PC-9 (cell line): Measurements from ENCODE around the gene GSDME. TPM values are rescaled to one million over a fixed set of nuclear protein-coding genes. Genes with fewer than 3 reads are reported as not detected.
A peak's percentile ranks its signal among the peaks of the same experiment; 100 is the strongest.

Source experiments
- BruUV-seq: library from RNA; stranded (reverse); fragments of 400-500 nt; replicated peaks from 2 replicates; lab custom pipeline; 2021; lab: Mats Ljungman, UMichigan
- CTCF ChIA-PET: fragments of 300-600 bp; sonication (Branson Sonifier 250); formaldehyde crosslinking; loops from one replicate; lab custom pipeline; 2022; ENCODE audit warnings: antibody characterized with exemption; lab: Charles Lee
- POLR2A ChIA-PET: fragments of 300-600 bp; sonication (Branson Sonifier 250); formaldehyde crosslinking; loops from one replicate; lab custom pipeline; 2022; ENCODE audit warnings: antibody characterized with exemption; ENCODE audit not compliant: unreplicated experiment; lab: Charles Lee
- DNase-seq, 2 experiments: peaks; one replicate each; pipeline versions ENCODE4 v3.0.0 to v3.0.0-alpha.2; 2015 to 2022; ENCODE audit warnings: mixed read lengths in 1 of 2
- H2AFZ ChIP-seq: fragments of 200-600 bp; sonication (generic); 2 replicates; pipeline ENCODE4 v1.8.1; 2017; ENCODE audit warnings: antibody characterized with exemption
- H3F3A ChIP-seq: fragments of 200-600 bp; sonication (generic); 2 replicates; pipeline ENCODE4 v1.8.1; 2017; ENCODE audit warnings: antibody characterized with exemption, mild to moderate bottlenecking, low read depth; ENCODE audit not compliant: insufficient read depth
- H3K27ac ChIP-seq: fragments of 200-600 bp; sonication (generic); 2 replicates; pipeline ENCODE4 v1.6.1; 2016; ENCODE audit warnings: mixed run types
- H3K27me3 ChIP-seq: fragments of 200-600 bp; sonication (generic); 2 replicates; pipeline ENCODE4 v1.6.1; 2016; ENCODE audit warnings: low read depth, mixed run types; ENCODE audit not compliant: insufficient read depth
- H3K36me3 ChIP-seq: fragments of 200-600 bp; sonication (generic); 2 replicates; pipeline ENCODE4 v1.6.1; 2016; ENCODE audit warnings: low read depth, mixed run types
- H3K4me1 ChIP-seq: fragments of 200-600 bp; sonication (generic); replicated peaks from 2 replicates; pipeline ENCODE4 v1.6.1; 2016; ENCODE audit warnings: mixed run types; ENCODE audit not compliant: insufficient read depth
- H3K4me2 ChIP-seq: fragments of 200-600 bp; sonication (generic); 2 replicates; pipeline ENCODE4 v1.6.1; 2017; ENCODE audit warnings: mixed run types
- H3K4me3 ChIP-seq: fragments of 200-600 bp; sonication (generic); 2 replicates; pipeline ENCODE4 v1.6.1; 2016; ENCODE audit warnings: mixed run types
- H3K79me2 ChIP-seq: fragments of 200-600 bp; sonication (generic); 2 replicates; pipeline ENCODE4 v1.6.1; 2017; ENCODE audit warnings: low read depth, mixed run types
- H3K9me2 ChIP-seq: fragments of 200-600 bp; sonication (generic); 2 replicates; pipeline ENCODE4 v1.8.1; 2017; ENCODE audit warnings: mild to moderate bottlenecking; ENCODE audit not compliant: insufficient read depth
- H3K9me3 ChIP-seq: fragments of 200-600 bp; sonication (generic); 2 replicates; pipeline ENCODE4 v1.8.1; 2016; ENCODE audit warnings: low read depth; ENCODE audit not compliant: insufficient read depth
- H4K20me1 ChIP-seq: fragments of 200-600 bp; sonication (generic); 2 replicates; pipeline ENCODE4 v1.8.1; 2017; ENCODE audit not compliant: insufficient read depth
- EZH2 ChIP-seq: fragments of 200-600 bp; sonication (generic); IDR thresholded peaks from 2 replicates; pipeline ENCODE4 v1.8.0; 2017; ENCODE audit warnings: antibody characterized with exemption, low read depth
- intact Hi-C: fragments of 100-400 bp; cut with micrococcal nuclease; formaldehyde crosslinking; loops from one replicate; pipeline ENCODE4 v1.10.0; 2022; ENCODE audit not compliant: unreplicated experiment
- total RNA-seq: library from RNA; stranded (reverse); gene quantifications from 2 replicates; pipeline ENCODE4 v1.2.3, GENCODE V29; 2021
- TF ChIP-seq, protein P1 (sequence below): fragments of 200-600 bp; sonication (generic); conservative IDR thresholded peaks from 2 replicates; pipeline ENCODE4 v1.6.1; 2017; ENCODE audit warnings: mixed run types, antibody characterized with exemption, mild to moderate bottlenecking, moderate library complexity

Gene GSDME
- total RNA-seq, 1 experiment from 2014 or later, result 11.5 TPM

- intact Hi-C loops, result no loop called here
- Histone ChIP-seq H3K36me3 (no peaks in the 10 kb centered on the region), H3K4me1 (peaks cover 18% of the 10 kb centered on the region), H3K9me3 (peaks cover 10% of the 10 kb centered on the region; the same call in 1 of the 2 replicates), H3K9me2 (no peaks in the 10 kb centered on the region), H3K27me3 (no peaks in the 10 kb centered on the region), H3K4me3 (no peak overlapping the region), H3F3A (peaks cover 25% of the 10 kb centered on the region), H3K27ac (peak overlapping the region; percentile 78), H2AFZ (peak overlapping the region; percentile 52; the same call in 1 of the 2 replicates), H4K20me1 (no peaks in the 10 kb centered on the region), H3K4me2 (peak overlapping the region; percentile 25), H3K79me2 (no peaks in the 10 kb centered on the region)
- peak; percentile 75 to 99 for DNase-seq
- TF ChIP-seq, protein P1, sequence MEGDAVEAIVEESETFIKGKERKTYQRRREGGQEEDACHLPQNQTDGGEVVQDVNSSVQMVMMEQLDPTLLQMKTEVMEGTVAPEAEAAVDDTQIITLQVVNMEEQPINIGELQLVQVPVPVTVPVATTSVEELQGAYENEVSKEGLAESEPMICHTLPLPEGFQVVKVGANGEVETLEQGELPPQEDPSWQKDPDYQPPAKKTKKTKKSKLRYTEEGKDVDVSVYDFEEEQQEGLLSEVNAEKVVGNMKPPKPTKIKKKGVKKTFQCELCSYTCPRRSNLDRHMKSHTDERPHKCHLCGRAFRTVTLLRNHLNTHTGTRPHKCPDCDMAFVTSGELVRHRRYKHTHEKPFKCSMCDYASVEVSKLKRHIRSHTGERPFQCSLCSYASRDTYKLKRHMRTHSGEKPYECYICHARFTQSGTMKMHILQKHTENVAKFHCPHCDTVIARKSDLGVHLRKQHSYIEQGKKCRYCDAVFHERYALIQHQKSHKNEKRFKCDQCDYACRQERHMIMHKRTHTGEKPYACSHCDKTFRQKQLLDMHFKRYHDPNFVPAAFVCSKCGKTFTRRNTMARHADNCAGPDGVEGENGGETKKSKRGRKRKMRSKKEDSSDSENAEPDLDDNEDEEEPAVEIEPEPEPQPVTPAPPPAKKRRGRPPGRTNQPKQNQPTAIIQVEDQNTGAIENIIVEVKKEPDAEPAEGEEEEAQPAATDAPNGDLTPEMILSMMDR, result no peak
- TF ChIP-seq EZH2, result no peak
- BruUV-seq, result no TSS peak
- ChIA-PET POLR2A (no interaction called here), CTCF (no interaction called here)
Observed at GRCh38 chr7:24786941-24787340, 29.7 kb upstream of the GSDME start.

- intact Hi-C loops, result no loop called here
- Histone ChIP-seq H3K4me3 (no peak overlapping the region), H3K27ac (peak overlapping the region; percentile 78), H3K27me3 (no peaks in the 10 kb centered on the region), H3K9me3 (peaks cover 10% of the 10 kb centered on the region; the same call in 1 of the 2 replicates), H3K4me1 (peaks cover 18% of the 10 kb centered on the region), H3K36me3 (no peaks in the 10 kb centered on the region), H3K79me2 (no peaks in the 10 kb centered on the region), H4K20me1 (no peaks in the 10 kb centered on the region), H3K4me2 (peak overlapping the region; percentile 25), H2AFZ (no peak overlapping the region), H3K9me2 (no peaks in the 10 kb centered on the region), H3F3A (peaks cover 25% of the 10 kb centered on the region)
- POLR2A ChIA-PET, result no interaction called here
- TF ChIP-seq, protein P1, result no peak
- no peak for TF ChIP-seq EZH2
- CTCF ChIA-PET, result no interaction called here
- BruUV-seq, result no TSS peak
- no peak for DNase-seq
Observed at GRCh38 chr7:24786306-24786705, 29.0 kb upstream of the GSDME start.

DNA sequence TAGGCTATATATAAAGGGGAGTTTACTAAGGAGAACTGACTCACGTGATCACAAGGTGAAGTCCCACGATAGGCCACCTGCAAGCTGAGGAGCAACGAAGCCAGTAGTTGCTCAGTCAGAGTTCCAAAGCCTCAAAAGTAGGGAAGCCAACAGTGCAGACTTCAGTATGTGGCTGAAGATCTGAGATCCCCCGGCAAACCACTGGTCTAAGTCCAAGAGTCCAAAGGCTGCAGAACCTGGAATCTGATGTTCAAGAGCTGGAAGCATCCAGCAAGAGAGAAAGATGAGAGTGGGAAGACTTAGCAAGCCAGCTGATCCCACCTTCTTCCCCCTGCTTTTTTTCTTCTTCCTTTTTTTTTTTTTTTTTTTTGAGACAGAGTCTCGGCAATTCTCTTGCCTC, 27.0 kb upstream of the GSDME start:
- Histone ChIP-seq H3K36me3 (no peaks in the 10 kb centered on the region), H3K27me3 (no peaks in the 10 kb centered on the region), H3F3A (peaks cover 25% of the 10 kb centered on the region), H3K4me1 (peaks cover 18% of the 10 kb centered on the region), H4K20me1 (no peaks in the 10 kb centered on the region), H3K79me2 (no peaks in the 10 kb centered on the region), H3K4me2 (no peak overlapping the region), H3K9me3 (peaks cover 10% of the 10 kb centered on the region; the same call in 1 of the 2 replicates), H3K4me3 (no peak overlapping the region), H2AFZ (no peak overlapping the region), H3K9me2 (no peaks in the 10 kb centered on the region), H3K27ac (no peak overlapping the region)
- POLR2A ChIA-PET, result no interaction called here
- BruUV-seq, result no TSS peak
- TF ChIP-seq EZH2, result no peak
- TF ChIP-seq, protein P1, result no peak
- no peak for DNase-seq
- intact Hi-C loops, result no loop called here
- CTCF ChIA-PET, result no interaction called here
